HG02870 (cell line): ENCODE results near the gene ZC2HC1B.
A peak's percentile ranks its signal among the peaks of the same experiment; 100 is the strongest.

Experiments used
- ATAC-seq: cut with Tn5 transposase; IDR thresholded peaks from one replicate; pipeline ENCODE4 v1.9.1; 2021; ENCODE audit warnings: mild to moderate bottlenecking, moderate library complexity; ENCODE audit not compliant: unreplicated experiment

ZC2HC1B gene

DNA sequence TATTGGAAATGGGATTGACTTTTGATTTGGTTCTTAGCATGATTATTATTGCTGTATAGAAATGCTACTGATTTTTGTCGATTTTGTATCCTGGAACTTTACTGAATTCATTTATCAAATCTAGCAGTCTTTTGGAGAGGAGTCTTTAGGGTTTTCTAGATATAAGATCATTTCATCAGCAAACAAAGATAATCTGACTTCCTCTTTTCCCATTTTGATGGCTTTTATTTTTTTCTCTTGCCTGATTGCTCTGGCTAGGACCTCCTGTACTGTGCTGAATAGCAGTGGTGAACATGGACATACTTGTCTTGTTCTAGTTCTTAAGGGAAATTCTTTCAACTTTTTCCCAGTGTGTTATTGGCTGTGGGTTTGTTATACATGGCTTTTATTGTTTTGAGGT is 64.6 kb downstream of the ZC2HC1B start:
- no peak for ATAC-seq

DNA sequence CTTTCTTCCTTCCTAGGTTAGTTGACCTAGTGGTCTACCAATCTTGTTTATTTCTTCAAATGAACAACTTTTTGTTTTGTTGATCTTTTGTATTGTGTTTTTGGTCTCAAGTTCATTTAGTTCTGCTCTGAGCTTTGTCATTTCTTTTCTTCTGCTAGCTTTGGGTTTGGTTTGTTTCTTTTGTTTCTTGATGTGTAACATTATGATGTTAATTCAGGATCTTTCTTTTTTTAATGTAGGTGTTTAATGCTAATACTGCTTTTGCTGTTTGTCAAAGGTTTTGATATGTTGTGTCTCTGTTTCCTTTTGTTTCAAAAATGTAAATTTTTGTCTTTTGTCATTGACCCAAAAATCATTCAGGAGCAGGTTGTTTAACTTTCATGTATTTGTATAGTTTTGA is 65.7 kb downstream of the ZC2HC1B start:
- no peak for ATAC-seq

DNA sequence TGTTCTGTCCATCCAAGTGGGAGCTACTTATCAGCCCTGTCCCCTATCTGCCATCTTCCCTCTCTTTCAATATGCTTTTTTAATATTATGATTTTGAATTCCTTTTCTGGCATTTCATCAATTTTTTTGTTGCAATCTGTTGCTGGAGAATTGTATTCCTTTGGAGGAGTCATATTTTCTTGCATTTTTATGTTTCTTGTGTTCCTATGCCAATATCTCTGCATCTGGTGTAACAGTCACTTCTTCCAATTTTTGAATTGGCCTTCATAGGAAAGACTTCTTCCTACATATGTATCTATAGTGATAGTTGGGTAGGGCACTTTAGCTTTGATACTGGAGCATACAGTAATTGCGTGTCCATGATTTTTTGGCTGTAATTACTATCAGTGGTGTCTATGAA is 70.1 kb downstream of the ZC2HC1B start:
- ATAC-seq, result no peak

DNA sequence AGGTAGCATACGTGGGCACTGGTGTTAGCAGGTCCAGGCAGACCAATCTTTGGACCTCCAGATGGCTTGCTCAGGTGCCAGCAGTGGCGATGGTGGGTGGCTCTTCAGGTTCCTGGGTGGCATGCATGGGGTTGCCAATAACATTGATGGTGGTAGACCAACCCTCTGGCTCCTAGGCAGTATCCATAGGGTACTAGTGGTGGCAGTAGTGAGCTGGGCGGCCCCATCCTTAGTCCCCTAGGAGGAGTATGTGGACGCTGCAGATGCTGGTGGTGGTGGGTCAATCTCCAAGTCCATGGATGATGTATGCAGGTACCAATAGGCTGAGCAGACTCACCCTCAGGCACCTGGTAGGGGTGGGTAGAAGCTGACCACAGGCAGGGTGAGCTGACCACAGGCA is 70.6 kb downstream of the ZC2HC1B start:
- ATAC-seq, result no peak

DNA sequence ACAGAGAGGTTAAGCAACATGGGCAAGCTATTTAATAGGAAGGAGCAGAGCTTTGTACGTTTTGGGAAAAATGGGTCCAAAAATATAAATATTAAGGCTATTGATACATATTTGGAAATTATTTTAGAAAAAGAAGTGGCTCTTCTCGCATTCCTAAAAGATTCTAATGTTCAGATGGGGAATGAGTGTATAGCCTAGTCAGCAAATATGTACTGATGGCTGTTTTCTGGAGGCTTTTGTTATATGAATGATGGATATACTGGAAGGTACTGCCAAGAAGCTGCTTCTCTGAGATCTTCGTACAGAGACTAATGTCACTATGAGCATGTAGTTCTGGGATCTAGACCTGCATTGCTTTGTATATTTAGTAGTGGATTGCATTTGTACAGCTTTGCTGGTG is 72.1 kb downstream of the ZC2HC1B start:
- no peak for ATAC-seq

DNA sequence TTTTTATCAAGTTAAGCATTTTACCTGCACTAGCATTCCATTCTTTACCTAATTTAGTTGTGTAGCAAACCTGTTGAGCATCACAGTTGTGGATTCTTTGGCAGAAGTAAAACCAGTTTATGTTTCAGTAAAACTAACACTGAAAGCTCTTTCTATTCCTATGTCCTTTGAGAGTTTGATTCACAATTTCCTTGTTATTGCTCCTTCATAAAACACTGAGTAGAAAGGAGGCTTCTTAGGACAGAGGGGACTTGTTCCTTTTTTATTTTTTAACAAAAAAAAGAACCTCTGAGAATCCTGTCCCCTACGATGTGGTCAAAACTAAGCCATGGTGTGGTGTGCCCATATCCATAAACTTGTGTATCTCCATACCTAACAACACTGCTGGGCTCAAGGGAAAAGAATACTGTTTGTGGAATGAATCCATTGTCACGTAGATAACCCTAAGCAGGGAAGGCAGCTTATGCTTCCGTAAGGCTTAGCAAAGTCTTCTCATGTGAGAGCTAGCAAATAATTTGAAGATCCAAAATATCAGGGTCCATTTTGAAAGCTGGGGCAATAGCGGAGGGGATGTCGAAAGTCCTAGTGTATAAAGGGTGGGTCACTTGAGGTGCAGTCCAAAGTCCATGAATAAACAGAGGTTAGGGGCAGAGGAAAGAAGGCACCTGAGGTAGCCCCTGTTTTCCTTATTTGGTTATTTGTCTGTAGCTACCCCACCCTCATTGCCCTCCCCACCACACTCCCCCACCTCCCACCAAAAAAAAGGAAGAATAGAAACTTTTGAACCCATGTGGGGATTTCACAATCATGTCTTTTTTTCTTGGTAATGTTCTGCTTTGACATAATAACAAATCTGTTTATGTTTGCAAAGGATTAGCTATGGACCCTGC is 72.7 kb downstream of the ZC2HC1B start:
- no peak for ATAC-seq

DNA sequence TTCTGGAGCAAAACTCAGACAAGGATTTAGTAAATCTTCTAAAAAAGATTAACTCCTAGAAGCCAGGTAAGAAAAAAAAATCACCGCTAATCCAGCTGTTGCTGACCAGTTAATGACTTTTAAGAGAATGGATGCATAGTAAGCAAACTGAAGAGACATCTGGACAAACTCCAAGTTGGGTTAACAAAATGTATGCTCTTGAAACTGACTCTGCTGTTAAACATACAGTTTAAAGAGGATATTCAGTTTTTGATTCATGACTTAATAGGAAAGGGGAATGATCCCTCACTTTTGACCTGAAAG is 73.3 kb downstream of the ZC2HC1B start:
- ATAC-seq, result no peak

DNA sequence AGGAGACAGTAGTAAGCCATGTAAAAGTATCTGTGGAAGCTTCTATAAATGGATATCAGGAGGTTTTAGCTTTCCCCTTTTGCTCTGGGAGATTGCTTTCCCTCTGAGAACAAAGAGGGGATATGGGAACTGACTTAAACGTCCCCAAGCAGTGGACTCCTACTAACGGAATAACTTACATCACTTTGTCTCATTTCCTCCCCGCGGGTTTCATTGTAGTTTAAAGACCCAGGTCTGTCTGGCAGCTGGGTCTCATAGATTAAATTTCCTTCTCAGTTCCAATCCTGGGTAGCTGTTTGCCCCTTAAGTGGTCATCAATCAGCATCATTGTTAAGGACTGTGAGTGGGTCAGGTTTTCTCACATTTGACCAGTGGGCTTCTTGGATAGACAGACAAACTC is 75.1 kb downstream of the ZC2HC1B start:
- no peak for ATAC-seq

DNA sequence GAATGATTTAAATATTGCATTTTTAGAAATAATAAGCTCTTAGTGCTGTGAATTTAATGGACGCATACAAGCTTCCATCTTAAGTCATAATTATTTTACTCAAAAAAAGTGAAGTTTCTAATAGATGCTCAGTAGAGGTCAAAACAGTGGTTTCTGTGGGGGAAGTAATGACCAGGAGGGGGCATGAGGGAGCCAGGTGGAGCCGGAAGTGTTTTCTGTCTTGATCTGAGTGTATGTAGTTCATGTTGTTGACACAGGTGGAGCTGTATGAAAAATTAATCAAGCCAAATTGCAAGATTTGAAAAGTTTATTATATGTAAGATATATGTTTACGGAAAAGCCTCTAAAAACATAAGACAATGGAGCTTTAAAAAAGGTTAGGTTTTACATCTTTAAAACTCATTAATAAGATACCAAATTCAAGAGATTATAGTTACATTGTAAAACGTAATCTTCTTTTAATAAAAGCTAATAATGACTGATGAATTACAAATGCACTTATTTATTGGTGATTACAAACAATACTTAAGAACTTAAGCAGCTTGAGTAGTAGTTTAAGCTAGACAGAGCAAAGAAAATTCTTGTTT is 75.8 kb downstream of the ZC2HC1B start:
- peak; percentile 97 for ATAC-seq

DNA sequence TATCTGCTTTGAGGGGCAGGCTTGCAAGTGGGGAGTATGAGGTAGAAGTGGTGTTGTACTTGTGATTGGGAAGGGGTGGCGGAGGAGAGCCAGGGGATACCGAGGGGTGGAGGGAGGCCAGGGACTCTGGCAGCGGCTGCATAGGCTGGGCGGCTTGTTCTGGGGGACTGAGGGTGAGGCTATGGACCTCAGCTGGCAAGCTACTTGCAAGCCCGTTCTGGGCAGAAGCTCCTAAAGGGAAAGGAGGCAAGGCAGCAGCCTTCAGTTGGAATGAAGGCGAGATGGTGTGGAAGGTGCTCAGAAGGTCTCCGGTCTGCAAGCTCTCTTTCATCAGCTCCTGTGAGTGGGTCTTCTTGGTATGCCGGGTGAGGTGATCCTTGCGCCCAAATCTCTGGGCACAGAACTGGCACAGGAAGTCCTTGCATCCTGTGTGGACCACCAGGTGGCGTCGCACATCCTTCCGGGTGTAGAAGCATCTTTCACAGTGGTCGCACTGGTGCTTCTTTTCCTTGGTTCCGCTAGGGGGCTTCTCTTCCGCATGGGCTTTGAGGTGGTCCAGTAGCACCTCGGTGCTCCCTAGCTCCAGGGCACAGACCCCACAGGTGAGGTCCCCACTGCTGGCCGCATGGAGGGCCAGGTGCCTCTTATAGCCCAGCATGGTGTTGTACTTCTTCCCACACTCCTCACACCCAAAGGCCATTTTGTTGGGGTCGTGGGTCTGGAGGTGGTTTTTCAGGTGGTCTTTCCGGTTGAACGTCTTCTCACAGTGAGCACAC is 77.8 kb downstream of the ZC2HC1B start:
- ATAC-seq, result no peak

DNA sequence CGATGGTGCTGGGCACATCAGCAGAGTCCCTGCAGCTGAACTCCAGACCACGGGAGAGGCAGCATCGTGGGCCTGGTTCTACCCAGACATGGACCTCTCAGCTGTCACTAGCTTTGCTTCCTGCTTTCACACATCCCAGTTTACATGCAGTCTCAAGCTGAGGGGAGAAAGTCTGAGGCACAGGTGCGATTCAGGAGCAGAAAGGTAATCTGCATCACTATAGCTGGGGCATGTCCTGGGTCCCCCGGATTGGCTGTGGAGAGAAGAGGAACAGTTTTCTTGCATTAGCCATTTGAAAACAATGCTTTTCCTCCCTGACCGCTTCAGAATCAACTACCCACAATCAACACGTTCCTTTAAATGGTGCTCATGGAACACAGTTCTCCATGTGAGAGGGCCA is 83.9 kb downstream of the ZC2HC1B start:
- no peak for ATAC-seq

DNA sequence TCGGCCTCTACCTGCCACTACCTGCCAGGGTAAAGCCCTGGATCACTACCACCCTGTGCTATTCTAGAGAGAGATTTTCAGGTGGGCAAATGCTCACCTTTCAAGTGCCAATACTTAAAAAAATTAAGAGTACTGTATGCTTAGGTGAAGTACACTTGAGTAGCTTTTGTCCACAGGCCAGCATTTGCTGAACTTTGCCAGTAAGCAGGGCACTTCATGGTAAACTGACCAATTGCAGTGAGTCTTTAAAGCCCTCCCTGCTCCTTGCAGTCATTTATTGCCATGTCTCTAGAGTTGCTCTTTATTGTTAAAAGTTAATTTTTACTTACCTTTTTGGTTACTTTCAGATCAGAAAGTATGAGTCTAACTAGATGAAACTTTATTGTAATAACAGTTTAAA is 85.3 kb downstream of the ZC2HC1B start:
- no peak for ATAC-seq

DNA sequence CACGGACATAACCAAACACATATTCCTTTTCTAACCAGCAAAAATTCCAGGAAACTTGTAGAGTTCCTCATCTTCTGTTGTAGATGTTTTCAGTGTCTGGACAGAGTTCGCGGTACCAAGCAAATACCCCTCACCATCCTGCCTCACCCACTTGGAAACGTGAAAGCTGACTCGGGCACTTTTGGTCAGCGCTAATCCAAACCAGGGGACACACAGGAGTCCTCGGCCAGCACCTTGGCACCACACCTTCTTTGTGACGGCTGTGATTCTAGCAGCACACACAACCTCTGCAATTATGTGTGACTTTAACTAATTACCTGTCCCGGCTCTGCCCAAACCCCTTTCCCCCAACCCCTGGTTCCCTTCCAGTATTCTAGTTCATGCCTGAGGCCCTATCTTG is 85.7 kb downstream of the ZC2HC1B start:
- ATAC-seq, result no peak

DNA sequence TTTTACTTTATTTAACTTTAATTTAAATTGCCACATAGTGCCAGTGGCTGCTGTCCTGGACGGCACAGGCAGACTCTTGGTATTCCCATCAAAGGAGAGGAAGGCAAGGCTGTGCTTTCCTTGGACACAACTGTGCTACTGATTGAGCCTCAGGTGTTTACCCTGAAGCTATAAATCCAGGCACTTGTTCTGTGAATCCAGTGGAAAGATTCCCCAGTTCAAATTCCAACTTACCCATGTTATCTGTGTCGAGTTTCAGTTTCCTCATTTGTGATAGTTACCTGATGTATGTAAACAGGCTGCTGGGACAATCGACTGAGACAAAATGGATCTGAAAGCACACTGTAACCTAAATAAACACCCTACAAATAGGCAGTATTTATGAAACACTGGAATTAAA is 86.6 kb downstream of the ZC2HC1B start:
- no peak for ATAC-seq

DNA sequence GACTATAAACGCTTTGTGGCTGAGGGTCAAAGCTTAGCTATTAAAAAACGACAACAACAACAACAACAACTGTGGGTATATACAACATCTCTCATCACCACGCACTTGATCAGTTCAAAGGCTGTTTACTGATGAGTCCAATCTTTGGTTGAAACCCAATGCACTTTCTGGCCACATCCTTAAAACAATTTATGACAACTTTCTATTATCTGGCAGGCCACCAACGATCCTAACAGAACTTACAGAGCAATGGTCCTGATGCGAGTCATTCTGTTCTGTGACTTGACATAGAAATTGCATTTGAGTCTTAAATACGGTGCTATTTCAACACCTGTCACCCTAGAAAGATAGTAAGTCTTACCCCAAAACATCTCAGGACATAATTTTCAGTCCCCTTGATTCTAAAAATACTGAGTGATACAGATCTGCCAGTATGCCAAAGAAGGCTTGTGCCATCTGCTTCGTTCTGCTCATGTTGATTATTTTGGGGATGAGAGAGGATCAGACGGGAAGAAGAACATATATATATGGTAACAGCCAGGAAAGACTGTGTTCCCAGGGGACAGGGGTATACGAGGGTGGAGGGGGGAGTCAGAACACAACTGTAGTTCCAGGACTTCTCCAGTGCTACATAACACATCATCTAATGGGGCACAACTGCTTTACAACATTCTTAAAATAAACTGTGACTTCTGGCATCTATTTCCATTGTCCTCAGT is 87.9 kb downstream of the ZC2HC1B start:
- no peak for ATAC-seq

DNA sequence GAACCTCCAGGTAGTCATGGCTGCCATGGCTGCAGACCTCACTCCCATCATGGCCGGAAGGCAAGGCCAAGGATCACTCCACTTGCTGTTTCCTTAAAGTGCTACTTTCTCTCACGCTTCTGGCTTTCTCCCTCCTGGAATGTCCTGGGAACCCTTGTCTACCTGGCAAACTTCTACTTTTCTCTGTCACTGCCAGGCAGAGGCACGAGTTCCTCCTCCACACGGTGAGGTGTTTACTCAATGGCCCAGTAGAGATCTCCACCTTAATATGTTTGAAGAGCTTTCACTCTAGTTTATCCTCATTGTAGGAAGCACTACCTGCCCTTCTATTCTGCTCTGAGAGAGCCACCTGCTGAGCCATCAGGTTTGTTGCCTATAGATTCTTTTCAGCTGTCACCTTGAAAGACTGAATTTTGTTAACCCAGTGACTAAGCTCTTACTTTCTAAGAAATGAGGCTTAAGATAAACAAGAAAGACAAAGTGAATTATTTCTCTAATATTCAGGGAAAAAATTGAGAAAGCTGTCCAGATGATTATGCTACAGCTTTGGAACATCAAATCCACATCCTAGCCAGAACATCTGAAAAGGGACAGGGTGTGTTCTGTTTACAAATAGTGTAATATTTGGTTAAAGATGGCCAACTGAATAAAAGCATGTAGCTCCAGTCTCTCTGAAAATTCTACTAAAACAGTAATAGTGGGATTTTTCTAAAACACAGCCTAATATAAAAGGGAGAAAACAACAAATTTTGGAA is 88.8 kb downstream of the ZC2HC1B start:
- ATAC-seq, result no peak

DNA sequence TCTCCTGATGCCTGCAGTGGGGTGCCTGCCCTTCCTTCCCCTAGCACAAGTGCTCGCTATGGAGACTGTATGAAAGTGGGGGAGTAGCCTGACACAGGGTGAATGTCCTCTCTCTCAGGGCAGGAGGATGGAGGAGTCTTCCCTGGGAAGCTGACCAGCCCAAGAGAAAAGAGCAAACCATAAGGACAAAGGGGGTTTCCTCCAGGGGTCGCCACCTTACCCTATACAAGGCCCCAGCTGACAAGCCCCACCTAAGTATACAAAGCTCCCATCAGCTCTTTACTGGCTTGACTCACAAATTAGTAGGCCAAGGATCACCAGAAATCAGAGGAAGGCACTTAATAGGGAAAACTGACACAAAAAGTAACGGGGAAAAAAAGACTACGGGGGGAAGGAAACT is 89.6 kb downstream of the ZC2HC1B start:
- ATAC-seq, result no peak

DNA sequence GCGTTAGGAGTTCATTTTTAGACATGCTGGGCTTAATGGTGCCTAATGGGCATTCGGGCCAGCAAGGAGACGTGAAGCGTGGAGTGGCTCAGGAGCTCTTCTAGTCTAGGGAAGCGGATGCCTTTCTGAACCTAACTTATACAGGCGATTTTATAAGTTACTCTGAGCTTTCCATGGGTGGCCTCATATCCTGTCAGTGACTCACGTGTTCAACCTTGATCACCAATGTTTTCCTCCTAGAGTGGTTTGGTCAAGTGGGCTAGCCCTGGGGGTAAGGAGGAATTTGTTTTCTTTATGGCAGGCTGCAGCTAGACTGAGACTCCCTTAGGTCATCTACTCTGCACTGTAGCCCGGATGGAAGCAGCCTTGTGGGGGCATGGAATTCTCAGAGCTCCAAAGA is 91.7 kb downstream of the ZC2HC1B start:
- ATAC-seq, result no peak

DNA sequence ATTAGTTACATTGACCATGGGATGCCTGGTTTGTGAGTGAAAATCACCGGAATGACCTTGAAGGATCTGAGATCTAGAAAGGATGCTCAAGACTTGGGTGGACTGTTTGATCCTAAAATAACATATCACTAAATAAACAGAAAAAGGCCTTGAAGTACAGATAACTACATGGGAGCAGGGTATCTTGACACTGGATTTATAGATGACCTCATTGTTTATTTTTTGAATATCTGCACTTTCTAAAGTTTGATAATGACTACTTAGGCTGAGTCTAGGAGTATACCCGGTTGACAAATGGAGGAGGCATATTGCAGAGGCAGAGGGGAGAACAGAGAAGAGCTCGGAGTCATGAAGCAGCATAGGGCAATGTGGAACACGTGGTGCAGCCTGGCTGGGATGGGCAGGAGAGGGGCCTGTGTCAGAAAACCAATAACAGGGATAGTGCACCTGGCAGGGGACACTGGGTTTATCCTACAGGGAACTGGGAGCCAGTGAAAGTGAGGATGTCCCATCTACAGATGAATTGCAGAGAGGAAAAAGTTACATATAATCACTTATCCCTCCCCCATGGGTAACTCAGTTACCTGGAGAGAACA is 93.5 kb downstream of the ZC2HC1B start:
- no peak for ATAC-seq

DNA sequence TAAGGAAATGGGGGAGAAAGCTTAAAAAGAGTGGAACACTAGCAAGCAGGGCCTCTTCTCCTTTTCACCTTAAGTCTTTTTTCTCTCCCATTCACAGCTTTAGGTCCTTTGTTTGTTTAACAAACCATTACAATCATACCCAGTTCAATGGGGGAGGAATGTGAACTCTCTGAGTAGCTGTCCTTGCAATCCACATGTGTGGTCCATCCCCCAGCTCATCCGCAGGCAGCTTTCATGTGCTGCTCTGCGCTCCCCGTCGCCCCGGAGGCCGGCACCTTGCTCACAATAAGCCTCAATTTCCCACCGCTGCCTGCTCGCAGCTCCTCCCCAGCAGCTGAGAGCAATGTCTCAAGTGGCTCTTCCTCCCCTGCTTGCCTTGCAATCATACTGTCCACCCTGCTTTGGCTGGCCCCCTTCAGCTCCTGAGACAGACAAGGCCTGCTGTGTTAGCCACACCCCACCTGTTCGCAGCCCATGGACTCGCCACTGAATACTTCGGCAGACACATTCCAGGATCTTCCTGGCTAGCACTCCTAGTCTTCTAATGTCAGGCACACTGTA is 94.6 kb downstream of the ZC2HC1B start:
- no peak for ATAC-seq
